Measurements from ENCODE around the gene NR6A1. TPM values are rescaled to one million over a fixed set of nuclear protein-coding genes. Genes with fewer than 3 reads are reported as not detected.

Gene NR6A1
- total RNA-seq, 2 experiments from 2014 or later: 0.28 to 0.76 TPM

DNA sequence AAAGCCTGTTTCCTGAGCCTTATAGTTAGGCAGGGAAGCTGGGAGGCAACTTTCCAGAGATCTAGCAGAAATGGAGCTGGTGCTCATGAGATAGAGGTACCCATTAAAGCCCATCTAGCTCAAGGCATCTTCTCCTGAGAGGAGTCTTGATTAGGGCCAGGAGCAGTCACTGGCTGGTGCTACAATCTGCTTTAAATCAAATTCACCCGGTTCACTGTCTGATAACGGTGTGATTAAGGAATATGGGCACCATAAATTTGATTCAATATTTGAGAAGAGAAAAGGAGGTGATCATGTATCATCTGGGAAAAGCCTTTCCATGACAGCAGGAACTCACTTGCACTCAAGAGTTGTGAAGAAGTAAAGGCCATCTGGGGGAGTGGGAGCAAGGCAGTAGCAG, 240.0 kb downstream of the NR6A1 start:
- ChIA-PET CTCF (no interaction called here), POLR2A (no interaction called here)
- Mint-ChIP-seq H3K27ac (no peak overlapping the region), H3K27me3 (peaks cover 5% of the 10 kb centered on the region), H3K4me1 (no peaks in the 10 kb centered on the region), H3K36me3 (ENCODE audit: low read depth) (no peaks in the 10 kb centered on the region), H3K9me3 (no peaks in the 10 kb centered on the region), H3K4me3 (no peak overlapping the region)
- no peak for DNase-seq

DNA sequence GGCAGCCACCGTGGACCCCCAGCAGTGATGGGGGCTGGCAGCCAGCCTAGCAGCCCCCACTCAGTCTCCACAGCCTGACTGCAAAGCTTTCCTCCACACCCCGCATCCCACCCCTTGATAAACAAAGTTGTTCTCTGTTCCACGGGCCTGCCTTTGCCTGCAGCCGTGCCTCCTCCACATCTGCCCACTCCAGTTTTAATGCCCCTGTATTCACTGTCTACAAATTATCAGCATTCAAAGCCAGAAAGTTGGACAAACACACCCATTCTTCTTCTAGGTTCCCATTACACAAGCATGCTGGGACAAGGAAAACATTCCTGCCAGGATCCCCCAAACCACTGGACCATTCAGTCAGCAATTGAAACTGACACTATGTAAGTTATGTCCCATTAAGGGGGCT, 240.9 kb downstream of the NR6A1 start:
- DNase-seq: no peak
- no peaks in the 10 kb centered on the region for H3K9me3 Mint-ChIP-seq
- H3K27ac Mint-ChIP-seq: no peak overlapping the region
- H3K4me1 Mint-ChIP-seq: no peaks in the 10 kb centered on the region
- H3K36me3 Mint-ChIP-seq (ENCODE audit: low read depth): no peaks in the 10 kb centered on the region
- H3K27me3 Mint-ChIP-seq: peaks cover 2% of the 10 kb centered on the region
- CTCF ChIA-PET: no interaction called here
- POLR2A ChIA-PET: no interaction called here
- no peak overlapping the region for H3K4me3 Mint-ChIP-seq

DNA sequence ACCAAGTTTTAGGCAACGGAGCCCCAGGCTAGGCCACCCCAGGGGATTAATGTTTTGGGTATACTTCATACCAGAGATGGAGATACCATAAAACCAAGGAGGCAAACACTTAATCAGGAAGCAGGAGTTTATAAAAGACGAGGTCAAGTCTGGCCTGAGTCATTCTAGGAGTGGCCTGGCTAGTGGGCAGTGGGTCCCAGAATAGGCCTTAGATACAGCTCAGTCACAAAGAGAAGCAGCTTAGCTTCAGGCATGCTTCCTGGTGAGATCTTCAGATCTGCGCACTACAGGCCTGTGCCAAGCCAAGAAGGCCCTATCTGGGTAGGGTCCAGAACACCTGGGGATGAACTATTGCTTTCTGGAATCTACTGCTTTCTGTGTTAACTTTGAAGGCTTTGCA, 243.3 kb downstream of the NR6A1 start:
- Mint-ChIP-seq H3K36me3 (ENCODE audit: low read depth) (no peaks in the 10 kb centered on the region), H3K27ac (no peak overlapping the region), H3K9me3 (no peaks in the 10 kb centered on the region), H3K27me3 (peaks cover 4% of the 10 kb centered on the region), H3K4me3 (no peak overlapping the region), H3K4me1 (no peaks in the 10 kb centered on the region)
- ChIA-PET CTCF (interaction anchor here (0.9 to 2.8 kb wide), 2 partner anchors 9 kb away, joined by 3 to 12 read pairs; no protein-coding TSS in a partner anchor), POLR2A (no interaction called here)
- DNase-seq: no peak

DNA sequence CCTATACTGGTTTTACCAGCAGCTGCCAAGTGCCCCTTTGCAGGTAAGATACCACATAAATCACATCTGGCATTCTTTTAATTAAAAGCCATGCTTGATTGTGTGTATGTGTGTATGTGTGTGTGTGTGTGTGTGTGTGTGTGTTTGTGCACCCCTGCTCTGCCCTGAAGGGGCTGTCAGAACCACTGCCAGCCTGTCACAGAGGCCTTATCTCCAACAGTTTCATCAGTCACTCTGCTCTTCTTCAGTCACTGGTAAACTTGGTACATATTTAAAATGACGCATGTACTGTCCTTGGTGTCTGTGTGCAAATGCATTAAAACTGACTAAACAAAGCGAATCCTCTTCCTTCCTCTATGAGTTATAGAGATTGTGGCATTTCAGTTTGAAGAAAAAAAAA, 244.9 kb downstream of the NR6A1 start:
- Mint-ChIP-seq H3K36me3 (ENCODE audit: low read depth) (no peaks in the 10 kb centered on the region), H3K27me3 (peaks cover 2% of the 10 kb centered on the region), H3K9me3 (no peaks in the 10 kb centered on the region), H3K4me1 (no peaks in the 10 kb centered on the region), H3K4me3 (no peak overlapping the region), H3K27ac (no peak overlapping the region)
- CTCF ChIA-PET: interaction anchor here (2.8 kb wide), 1 partner anchor 11 kb away, joined by 12 read pairs; no protein-coding TSS in a partner anchor
- POLR2A ChIA-PET: no interaction called here
- DNase-seq: no peak

DNA sequence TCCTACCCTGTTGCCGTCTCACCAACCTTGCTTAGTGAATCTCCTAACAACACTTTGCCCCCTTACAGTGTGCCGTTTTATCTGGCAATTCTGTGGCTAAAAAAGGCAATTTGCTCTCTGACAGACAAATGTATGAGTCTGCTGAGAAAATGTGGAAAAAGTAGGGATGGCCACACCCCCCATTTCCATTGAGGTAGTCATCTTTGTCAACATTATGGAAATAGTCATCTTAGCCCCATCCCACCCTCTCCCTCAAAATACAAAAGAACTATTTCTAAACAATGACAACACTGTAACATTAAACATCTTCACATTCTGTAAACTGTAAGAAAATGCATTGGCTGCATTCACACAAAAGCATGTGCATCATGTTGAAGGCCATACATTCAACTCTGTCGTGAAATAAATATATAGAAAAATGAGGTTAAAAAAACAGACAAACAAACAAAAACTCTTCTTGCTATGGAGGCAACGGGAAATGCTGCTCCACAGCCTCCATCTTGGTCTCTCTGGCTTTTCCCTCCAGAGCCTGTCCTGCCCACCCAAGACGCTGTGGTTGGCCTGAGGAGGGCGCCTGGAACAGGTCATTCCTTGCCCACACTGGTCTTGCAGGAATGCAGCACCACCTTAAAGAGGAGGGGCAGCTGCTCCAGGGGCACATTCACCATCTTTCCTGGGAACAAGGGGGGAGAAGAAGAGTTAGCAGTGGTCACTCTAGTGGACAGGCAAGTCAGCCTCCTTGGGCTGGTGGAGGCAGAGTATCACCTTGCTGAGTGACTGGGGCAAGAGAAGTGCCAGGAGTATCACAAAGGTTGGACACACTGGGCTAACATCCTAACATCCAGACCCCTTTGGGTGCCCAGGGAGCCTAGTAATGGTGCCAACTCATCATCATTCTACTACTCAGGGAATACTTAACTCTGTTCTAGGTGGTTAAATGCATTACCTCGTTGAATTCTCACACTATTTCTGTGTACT, 248.7 kb downstream of the NR6A1 start:
- no peaks in the 10 kb centered on the region for H3K4me1 Mint-ChIP-seq
- no peak for DNase-seq
- no peak overlapping the region for H3K4me3 Mint-ChIP-seq
- H3K27me3 Mint-ChIP-seq: peaks cover 4% of the 10 kb centered on the region
- no peaks in the 10 kb centered on the region for H3K36me3 Mint-ChIP-seq (ENCODE audit: low read depth)
- H3K9me3 Mint-ChIP-seq: no peaks in the 10 kb centered on the region
- POLR2A ChIA-PET: no interaction called here
- CTCF ChIA-PET: interaction anchor here (2.3 kb wide), 1 partner anchor 14 kb away, joined by 9 read pairs; no protein-coding TSS in a partner anchor
- H3K27ac Mint-ChIP-seq: no peak overlapping the region

DNA sequence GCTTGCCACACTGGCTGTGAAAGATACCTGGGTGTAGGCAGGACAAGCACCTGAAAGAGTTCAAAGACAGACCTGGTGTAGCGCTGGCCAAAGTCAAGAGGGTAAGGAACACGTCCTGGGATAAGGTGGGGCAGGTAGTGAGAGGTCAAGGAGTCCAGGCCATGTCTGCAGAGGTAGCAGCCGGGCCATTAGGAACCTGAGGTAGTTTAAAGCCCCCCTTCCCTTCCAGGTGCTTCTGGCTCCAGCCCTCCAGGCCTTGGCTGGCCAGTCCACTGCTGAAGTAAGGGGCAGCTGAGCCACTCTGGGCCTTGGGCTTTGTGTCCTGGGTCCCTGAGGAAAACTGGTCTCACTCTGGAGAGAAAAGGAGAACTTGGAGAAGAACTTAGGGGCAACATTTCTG, 250.0 kb downstream of the NR6A1 start:
- POLR2A ChIA-PET: no interaction called here
- Mint-ChIP-seq H3K36me3 (ENCODE audit: low read depth) (no peaks in the 10 kb centered on the region), H3K9me3 (no peaks in the 10 kb centered on the region), H3K4me3 (no peak overlapping the region), H3K27ac (no peak overlapping the region), H3K27me3 (peaks cover 7% of the 10 kb centered on the region), H3K4me1 (no peaks in the 10 kb centered on the region)
- no peak for DNase-seq
- CTCF ChIA-PET: no interaction called here

DNA sequence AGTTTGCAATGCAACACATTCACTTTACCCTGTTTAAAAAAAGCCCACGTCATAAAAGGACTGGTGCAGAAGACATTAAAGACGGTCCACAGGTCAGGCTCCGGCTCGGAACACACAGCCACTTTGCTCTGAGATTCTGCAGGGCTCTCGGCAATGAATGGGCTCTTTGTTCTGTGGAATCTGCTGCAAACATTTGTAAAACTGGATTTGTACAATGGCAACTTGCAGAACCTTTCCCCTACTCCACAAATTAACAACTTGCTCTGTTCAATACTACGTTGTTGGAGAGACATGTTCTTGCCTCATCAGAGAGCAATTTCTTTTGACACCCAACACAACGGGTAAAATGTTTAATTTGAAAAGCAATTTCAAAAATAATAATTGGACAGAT, 250.9 kb downstream of the NR6A1 start:
- H3K4me3 Mint-ChIP-seq: no peak overlapping the region
- H3K4me1 Mint-ChIP-seq: no peaks in the 10 kb centered on the region
- CTCF ChIA-PET: no interaction called here
- peaks cover 7% of the 10 kb centered on the region for H3K27me3 Mint-ChIP-seq
- POLR2A ChIA-PET: no interaction called here
- no peaks in the 10 kb centered on the region for H3K9me3 Mint-ChIP-seq
- no peaks in the 10 kb centered on the region for H3K36me3 Mint-ChIP-seq (ENCODE audit: low read depth)
- DNase-seq: no peak
- H3K27ac Mint-ChIP-seq: no peak overlapping the region

DNA sequence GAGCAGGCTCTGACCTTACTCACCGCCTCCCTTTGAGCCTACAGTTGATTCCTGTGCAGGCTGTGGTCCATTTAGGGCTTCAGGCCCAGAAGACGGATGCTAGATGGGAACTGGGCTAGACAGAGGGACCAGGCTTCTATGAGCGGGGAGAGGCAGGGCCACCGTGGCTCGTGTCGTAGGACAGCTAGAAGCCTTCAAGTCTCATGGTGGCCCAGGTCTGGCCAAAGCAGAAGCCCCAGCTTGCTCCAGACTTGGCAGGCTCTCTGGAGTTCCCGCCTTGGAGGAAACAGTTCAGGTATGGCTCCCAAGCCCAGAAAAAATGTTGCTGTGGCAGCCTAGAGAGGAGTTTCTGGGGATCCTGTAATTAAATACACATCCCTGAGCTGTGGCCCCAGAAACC, 253.0 kb downstream of the NR6A1 start:
- ChIA-PET CTCF (no interaction called here), POLR2A (no interaction called here)
- Mint-ChIP-seq H3K9me3 (no peaks in the 10 kb centered on the region), H3K27ac (no peak overlapping the region), H3K4me3 (no peak overlapping the region), H3K4me1 (no peaks in the 10 kb centered on the region), H3K36me3 (ENCODE audit: low read depth) (no peaks in the 10 kb centered on the region), H3K27me3 (peaks cover 5% of the 10 kb centered on the region)
- no peak for DNase-seq

DNA sequence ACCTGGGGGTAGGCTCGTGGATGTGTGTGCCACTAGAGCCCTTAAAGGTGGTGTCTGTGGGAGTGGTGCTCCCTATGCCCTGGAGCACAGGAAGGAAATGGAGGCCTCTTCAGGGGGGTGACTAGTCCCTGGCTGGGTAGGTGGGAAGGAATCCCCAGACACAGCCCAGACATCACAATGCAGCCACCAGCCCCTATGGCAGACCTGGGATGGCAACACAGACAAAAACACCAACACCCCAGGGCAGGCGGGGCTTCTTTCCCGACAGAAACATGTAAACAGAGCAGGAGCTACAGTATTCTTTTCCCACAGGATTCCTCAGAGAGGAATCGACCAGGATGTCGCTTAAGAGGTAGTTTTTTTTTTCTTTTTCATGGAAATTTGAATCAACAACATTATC, 253.5 kb downstream of the NR6A1 start:
- Mint-ChIP-seq H3K4me1 (no peaks in the 10 kb centered on the region), H3K27me3 (peaks cover 5% of the 10 kb centered on the region), H3K36me3 (ENCODE audit: low read depth) (no peaks in the 10 kb centered on the region), H3K4me3 (no peak overlapping the region), H3K27ac (no peak overlapping the region), H3K9me3 (no peaks in the 10 kb centered on the region)
- DNase-seq: no peak
- ChIA-PET CTCF (no interaction called here), POLR2A (no interaction called here)

DNA sequence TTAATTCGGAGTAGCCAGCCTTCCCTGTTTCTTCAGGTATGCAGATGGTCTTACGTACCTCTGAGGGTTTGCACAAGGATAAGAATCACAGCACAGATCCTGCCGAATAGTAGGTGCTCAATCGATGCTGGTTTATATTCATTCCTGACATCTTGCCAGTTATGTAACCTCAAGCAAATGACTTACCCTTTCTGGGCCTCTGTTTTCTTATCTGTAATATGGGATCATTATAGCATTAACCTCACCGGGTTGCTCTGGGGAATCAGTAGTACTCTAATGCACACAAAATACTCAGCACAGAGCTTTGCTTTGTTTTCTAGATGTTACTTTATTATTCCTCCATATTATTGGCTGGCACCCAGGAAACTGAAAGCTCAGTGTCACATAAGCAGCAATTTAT, 256.2 kb downstream of the NR6A1 start:
- H3K4me3 Mint-ChIP-seq: no peak overlapping the region
- H3K4me1 Mint-ChIP-seq: no peaks in the 10 kb centered on the region
- DNase-seq: no peak
- POLR2A ChIA-PET: no interaction called here
- peaks cover 3% of the 10 kb centered on the region for H3K27me3 Mint-ChIP-seq
- no peaks in the 10 kb centered on the region for H3K9me3 Mint-ChIP-seq
- CTCF ChIA-PET: no interaction called here
- H3K36me3 Mint-ChIP-seq (ENCODE audit: low read depth): no peaks in the 10 kb centered on the region
- no peak overlapping the region for H3K27ac Mint-ChIP-seq

DNA sequence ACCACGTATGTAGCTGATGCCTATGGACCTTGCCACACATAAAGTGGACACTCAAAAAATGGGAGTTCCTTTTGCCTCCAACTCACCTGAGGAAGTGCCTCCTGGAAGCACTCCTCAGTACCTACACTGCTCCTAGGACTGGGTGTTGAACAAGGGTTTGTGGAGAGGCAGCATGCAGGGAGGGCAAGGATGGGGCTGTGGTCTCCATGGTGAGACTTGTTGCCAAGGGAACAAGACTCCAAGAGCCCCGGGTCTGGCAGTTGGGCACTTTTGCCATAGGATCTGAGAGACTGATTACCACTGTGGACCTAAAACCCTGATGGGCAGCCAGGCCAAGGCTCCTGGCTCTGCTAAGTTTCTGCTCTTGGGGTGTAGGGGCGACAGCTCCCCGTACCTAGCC, 257.0 kb downstream of the NR6A1 start:
- Mint-ChIP-seq H3K27ac (no peak overlapping the region), H3K4me3 (no peak overlapping the region), H3K36me3 (ENCODE audit: low read depth) (no peaks in the 10 kb centered on the region), H3K9me3 (no peaks in the 10 kb centered on the region), H3K4me1 (no peaks in the 10 kb centered on the region), H3K27me3 (peaks cover 3% of the 10 kb centered on the region)
- CTCF ChIA-PET: no interaction called here
- DNase-seq: no peak
- POLR2A ChIA-PET: no interaction called here

DNA sequence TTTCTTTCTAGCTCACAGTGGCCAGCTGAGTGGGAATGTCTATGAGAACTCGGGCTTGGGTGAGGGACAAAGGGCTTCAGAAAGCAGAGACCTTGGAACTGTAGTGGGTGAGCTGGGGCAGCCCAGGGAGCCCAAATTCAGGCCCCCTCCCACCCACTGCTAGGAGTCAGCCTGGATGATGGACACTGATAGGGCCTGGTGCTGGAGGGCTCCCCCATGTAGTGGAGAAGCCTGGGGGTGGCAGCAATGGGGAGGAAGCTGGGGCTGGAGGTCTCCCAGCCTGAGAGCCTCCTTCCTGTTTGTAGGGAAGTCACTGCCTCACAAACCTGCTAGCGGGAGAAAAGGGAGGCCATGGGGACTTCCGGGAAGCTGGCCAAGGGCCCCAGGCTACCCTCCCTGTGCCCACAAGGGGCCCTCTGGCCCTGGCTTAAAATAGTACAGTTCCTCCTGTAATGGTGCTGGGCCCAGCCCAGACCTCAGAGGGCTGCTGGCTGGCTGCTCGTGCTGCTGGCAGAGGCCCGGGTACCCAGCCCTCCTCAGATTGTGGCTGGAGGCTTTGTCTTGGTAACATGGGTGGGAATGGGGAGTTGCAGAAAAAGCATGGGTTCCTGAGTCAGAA, 257.6 kb downstream of the NR6A1 start:
- H3K27me3 Mint-ChIP-seq: peaks cover 3% of the 10 kb centered on the region
- no peaks in the 10 kb centered on the region for H3K9me3 Mint-ChIP-seq
- no peaks in the 10 kb centered on the region for H3K36me3 Mint-ChIP-seq (ENCODE audit: low read depth)
- ChIA-PET POLR2A (no interaction called here), CTCF (no interaction called here)
- H3K27ac Mint-ChIP-seq: no peak overlapping the region
- H3K4me3 Mint-ChIP-seq: no peak overlapping the region
- DNase-seq: no peak
- no peaks in the 10 kb centered on the region for H3K4me1 Mint-ChIP-seq

DNA sequence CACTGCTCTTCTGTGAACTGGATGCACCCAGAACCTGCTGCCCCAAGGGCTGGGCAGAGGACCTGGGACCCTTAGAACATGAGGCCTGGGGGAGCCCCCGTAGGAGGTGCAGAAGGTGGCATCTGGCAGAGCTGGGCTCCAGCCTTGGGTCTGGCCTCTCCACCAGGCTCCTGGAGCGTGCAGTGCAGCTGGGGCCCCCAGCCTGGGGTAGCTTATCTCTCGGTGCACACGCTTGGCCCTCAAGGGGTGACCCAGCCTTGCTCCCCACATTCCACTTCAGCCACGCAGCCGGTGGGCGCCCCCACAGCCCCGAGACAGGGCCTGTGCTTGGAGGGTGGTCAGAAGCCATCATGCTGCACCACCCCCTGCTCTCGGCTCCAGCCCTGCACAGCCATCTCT, 258.3 kb downstream of the NR6A1 start:
- H3K27me3 Mint-ChIP-seq: peaks cover 3% of the 10 kb centered on the region
- no peak for DNase-seq
- H3K4me1 Mint-ChIP-seq: no peaks in the 10 kb centered on the region
- no peak overlapping the region for H3K27ac Mint-ChIP-seq
- ChIA-PET POLR2A (no interaction called here), CTCF (no interaction called here)
- H3K36me3 Mint-ChIP-seq (ENCODE audit: low read depth): no peaks in the 10 kb centered on the region
- no peaks in the 10 kb centered on the region for H3K9me3 Mint-ChIP-seq
- H3K4me3 Mint-ChIP-seq: no peak overlapping the region

All from activated CD4-positive, alpha-beta memory T cell treated with anti-CD3 and anti-CD28 coated beads, Interleukin-2, amount 10 ng/mL, durations not matched to agents 7 days and 5 days (primary cell).